ENCODE data around the gene ARNT2. TPM values are rescaled to one million over a fixed set of nuclear protein-coding genes. Genes with fewer than 3 reads are reported as not detected.
"Not testable (repeated sequence)": the region's sequence is repeated elsewhere in the genome, so short reads cannot be mapped to it uniquely, and the experiment has no call there.

Gene ARNT2
- total RNA-seq = 4.9 TPM
- long read RNA-seq, partial matches to known transcripts = 1 of 5 reads
- long read RNA-seq, other reads (novel, unspliced or antisense) = 4 of 5 reads

DNA sequence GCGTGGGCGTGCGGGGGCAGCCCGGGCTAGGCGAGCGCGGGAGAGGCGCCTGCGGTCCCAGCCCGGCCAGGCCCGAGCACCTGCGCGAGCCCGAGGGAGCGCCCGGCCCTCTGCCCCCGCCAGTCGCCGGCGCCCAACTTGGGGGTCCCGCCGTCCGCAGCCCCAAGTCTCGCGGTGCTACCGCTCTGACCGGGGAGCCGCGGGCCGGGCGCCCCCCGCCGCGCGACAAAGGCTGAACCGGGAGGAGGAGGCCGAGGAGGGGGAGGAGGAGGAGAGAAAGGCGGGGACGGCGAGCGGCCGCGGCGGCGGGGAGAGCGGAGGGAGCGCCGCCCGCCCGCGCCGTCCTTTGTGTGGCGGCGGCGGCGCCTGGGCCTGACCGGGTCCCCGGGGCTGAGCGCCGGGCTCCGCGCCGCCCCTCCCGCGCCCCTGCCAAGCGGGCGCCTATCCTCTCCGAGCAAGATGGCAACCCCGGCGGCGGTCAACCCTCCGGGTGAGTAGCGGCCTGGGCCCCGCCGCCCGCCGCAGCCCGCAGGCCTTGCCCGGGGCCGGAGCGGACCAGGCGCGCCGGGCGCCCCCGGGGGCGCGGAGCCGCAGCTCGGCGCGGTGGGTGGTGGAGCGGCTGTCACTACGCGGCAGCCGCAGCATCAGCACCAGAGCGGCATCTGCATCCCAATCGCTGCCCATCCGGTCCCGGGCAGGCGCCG, at the start of gene ARNT2:
TSS of gene ARNT2 (plus strand) at position 326 of the 704 bp plus-strand sequence. CDS start at position 460, 134 bp downstream.
- intact Hi-C loops (cut with DNase I) = no loop called here
- peak; percentile 63 for DNase-seq (ENCODE audit: missing footprints)
- peak; percentile 80 for ATAC-seq

DNA sequence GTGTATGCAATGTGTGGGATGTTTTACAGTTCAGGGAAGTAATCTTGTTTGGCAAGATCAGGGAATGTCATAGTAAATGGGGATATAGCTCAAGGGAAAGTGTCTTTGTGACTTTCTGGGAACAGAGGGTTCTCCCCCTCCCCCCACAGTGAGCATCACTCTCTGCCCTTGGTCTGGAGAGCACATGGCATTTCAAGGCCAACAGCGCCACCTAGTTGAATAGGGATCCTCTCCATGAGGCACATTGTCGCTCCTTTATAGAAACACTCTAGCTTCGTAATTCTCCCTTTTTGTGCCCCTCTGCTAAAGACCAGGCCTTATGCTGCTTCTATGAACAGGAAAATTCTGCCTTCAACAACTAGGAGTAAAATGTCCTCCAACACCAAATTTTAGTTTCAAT, 37.1 kb upstream of the ARNT2 start:
- DNase-seq (ENCODE audit: missing footprints) (no peak), ATAC-seq (no peak)
- intact Hi-C loops (cut with DNase I) = no loop called here

DNA sequence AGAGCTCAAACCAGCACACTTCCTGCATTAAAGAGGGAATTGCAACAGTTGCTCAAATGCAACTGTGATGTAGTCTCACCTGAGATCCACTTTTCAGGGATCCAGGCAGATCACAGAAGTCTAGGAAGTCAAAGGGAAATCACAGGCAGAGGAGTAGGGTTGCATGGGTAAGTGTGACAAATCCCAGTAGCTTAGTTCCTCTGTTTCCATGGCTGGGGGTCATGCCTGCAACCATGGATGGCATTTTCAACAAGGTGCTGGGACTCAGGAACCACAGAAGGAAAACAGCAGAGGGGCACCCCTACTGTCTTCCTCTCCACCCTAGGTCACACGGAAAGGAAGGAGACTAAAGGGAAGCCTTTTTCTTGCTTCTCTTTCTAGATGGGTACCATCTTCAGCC, 36.5 kb upstream of the ARNT2 start:
- no peak for ATAC-seq
- intact Hi-C loops (cut with DNase I) = no loop called here
- no peak for DNase-seq (ENCODE audit: missing footprints)

DNA sequence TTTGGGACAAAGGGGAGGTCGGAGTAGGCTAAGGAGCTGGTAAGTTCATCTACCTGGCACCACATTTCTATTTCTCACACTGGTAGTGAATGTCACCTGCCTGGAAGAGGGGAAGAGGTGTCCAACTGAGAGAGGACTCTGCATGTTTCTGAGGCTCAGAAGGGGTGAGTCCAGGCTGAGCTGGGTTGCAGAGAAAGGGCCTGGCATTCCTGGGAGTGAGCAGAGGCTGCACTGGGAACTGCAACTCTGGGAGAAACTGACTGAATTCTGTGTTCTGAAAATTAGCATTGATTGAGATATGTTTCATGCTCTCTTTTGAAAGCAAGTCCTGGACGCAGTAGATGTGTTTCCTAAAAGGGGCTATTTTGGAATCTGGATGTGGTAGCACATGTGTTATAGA, 32.3 kb upstream of the ARNT2 start:
- intact Hi-C loops (cut with DNase I) = no loop called here
- DNase-seq (ENCODE audit: missing footprints) = no peak
- no peak for ATAC-seq

DNA sequence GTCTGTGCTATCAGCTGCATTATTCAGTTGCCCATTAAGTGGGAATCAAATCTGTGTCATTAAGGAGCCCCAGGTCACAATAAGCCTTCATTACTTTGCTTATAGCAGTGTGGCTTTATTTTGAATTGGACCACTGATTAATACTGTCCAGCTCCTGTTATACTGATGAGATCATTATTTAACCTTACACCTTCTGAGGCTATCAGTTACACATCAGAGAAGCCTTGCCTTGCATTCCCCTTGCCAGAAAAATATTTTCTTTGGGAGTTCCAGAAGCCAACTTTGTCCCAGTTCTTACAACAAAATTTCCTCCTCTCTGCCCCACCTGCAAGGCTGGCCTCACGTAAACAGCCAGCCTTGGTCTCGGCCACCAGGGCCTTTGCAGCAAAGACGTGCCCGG, 29.7 kb upstream of the ARNT2 start:
- intact Hi-C loops (cut with DNase I) = no loop called here
- DNase-seq (ENCODE audit: missing footprints) (no peak), ATAC-seq (no peak)

DNA sequence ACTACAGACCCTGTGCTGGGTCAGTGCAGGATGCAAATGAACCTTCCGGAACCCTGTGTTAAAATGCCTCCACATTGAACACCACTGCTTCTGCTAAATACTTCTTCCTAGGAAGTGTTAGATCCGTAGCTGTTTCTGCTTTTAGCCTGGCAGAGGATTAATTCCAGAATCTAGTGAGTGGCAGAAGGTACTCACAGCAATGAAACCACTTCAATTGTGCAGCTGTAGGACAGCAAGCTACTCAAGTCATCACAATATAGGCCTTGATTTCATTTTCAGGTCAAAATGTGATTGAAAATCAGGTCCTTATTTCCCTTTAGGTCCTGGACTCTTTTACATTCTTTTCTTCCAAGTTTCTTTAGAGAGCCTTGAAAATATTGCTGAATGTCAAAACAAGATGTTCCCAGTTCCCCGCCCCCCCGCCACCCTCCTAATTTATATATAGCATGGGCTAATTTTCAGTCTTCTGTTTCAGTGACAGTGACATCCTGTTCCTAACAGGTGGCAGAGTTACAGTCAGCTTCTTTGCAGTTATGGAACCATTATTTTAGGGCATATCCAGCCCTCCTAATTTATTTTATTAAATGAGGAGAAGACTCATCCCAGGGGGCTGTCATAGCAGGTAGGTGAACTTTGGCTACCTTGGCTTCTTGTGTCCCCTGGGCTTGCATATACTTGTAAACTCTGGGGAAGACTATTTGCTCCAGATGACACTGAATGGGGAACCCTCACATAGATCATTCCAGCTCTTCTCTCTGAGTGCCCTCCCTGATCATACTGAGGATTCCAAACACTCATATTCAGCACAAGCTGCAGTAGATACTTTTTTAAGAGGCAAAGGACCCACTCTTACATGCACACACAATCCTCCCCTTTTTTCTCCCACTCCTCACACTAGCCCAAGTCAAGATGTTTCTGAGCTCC, 28.0 kb upstream of the ARNT2 start:
- DNase-seq (ENCODE audit: missing footprints) (no peak), ATAC-seq (peak; percentile 46)
- intact Hi-C loops (cut with DNase I) = no loop called here

DNA sequence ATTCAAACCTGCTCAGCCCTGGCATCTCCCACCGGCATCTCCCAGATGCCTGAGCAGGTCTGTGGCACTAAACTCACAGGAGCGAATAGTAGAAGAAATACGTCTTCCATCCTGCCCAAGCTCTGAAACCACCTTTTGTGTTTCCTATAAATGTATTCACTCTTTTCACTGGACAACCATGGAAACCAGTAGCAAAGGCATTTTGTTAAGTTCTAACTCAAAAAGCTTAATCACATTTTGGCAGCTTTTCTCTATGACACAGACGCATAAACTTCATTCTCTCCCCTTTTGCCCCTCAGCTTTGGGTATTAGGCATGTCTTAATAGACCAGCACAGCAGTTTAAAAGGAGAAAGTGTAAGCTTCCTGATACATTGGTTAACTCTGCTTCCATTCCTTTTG, 24.5 kb upstream of the ARNT2 start:
- ATAC-seq (no peak), DNase-seq (ENCODE audit: missing footprints) (no peak)
- intact Hi-C loops (cut with DNase I) = no loop called here

DNA sequence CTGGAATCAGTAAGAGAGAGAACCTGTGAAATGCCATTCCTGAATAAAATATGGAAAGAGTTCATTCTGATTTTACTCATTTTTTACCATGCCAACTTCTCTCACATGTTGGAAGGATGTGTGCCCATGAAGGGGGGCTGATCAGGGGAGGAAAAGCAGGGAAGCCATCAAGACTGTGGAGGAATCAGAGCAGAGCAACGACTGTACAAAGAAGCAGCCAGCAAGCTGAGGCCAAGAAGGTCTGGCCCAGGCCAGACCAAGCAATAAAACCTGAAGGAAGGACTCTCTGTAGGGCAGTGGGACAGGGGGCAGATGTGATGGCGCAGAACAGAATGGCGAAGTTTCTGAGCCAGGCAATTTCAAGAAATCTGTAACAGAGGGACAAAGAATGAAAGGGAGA, 24.0 kb upstream of the ARNT2 start:
- intact Hi-C loops (cut with DNase I) = no loop called here
- DNase-seq (ENCODE audit: missing footprints) (no peak), ATAC-seq (no peak)

DNA sequence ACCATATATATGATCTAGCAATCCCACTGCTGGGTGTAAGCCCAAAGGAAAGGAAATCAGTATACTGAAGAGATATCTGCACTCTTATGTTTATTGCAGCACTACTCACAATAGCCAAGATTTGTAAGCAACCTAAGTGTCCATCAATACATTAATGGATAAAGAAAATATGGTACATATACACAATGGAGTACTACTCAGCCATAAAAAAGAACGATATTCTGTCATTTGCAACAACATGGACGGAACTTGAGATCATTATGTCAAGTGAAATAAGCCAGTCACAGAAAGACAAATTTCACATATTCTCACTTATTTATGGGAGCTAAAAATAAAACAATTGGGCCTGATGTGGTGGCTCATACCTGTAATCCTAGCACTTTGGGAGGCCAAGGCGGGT, 21.9 kb upstream of the ARNT2 start:
- ATAC-seq (no peak), DNase-seq (ENCODE audit: missing footprints) (no peak)
- intact Hi-C loops (cut with DNase I) = no loop called here

DNA sequence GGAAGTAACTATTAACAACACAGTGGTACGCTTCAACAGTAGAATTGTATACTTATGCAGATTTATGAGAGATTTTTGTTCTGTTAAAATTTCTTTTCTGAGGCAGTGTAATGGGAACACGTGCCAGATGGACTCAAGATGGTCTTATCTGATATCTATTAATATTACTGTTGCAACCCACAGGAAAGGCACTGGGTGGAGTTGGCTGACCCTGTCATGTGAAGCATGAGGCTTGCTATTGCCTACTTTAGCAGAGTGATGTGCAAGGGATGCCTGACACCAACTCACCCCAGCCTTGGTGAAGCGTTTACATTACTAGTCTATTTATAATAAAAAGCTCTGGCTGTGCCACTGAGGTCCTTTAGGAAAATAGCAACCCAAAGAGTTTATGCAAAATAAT, 19.8 kb upstream of the ARNT2 start:
- DNase-seq (ENCODE audit: missing footprints) = no peak
- intact Hi-C loops (cut with DNase I) = no loop called here
- ATAC-seq = no peak

DNA sequence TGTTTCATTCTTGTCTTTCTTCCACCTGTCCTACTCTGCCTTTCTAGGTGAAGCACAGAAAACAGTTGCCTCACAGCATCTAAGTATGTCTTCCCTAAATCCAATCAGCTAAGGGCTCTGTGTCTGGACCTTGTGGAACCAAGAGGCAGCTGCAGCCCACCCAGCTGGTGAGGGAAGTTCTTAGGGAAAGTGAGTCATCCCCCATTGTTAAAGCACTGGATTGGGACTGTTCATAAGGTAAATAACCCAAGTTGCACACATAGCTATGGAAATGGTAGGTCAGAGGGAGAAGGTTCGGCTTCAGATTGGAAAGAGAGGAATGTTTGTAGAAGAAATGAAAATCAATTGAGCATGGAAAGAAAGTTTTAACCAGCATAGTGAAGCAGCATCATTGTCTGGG, 18.0 kb upstream of the ARNT2 start:
- ATAC-seq (no peak), DNase-seq (ENCODE audit: missing footprints) (no peak)
- intact Hi-C loops (cut with DNase I) = no loop called here

DNA sequence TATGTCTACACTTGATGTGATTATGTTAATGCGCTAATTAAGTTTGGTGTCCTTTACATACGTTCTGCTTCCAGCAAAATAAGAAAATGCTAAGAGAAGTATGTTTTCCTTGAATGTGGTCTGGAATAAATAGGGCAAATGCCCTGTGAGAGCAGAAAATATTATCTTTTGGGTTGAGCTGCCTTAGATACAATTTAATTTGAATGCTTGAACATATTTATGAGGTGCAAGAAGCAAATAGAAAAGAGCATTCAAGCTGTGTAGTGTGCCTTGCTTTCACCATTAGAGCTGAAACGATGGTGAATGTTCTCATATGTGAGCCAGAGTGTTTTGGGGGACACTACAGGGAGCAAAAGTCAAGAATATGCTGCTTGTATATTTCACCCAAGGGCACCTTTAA, 15.9 kb upstream of the ARNT2 start:
- intact Hi-C loops (cut with DNase I) = no loop called here
- no peak for ATAC-seq

DNA sequence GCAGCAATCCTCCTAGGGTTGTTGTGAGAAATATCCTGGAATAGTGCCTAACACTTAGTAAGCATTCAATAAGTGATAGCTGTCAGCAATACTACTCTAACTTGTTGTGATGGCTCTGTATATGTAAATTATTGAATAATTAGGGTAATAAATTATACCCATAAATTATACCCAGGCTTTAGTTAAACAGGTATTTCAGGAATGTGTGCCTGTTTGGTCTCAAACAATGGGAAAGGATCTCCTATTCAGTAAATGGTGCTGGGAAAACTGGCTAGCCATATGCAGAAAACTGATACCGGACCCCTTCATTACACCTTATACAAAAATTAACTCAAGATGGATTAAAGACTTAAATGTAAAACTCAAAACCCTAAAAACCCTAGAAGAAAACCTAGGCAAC, 14.8 kb upstream of the ARNT2 start:
- intact Hi-C loops (cut with DNase I) = no loop called here
- no peak for ATAC-seq
- no peak for DNase-seq (ENCODE audit: missing footprints)

More for the DNA sequence above, 15.9 kb upstream of the ARNT2 start:
- no peak for DNase-seq (ENCODE audit: missing footprints)

DNA sequence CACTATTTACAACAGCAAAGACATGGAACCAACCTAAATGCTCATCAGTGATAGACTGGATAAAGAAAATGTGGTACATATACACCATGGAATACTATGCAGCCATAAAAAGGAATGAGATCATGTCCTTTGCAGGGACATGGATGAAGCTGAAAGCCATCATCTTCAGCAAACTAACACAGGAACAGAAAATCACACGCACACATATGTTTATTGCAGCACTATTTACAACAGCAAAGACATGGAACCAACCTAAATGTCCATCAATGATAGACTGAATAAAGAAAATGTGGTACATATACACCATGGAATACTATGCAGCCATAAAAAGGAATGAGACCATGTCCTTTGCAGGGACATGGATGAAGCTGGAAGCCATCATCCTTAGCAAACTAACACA, 13.2 kb upstream of the ARNT2 start:
- DNase-seq (ENCODE audit: missing footprints); intact Hi-C loops (cut with DNase I); ATAC-seq: not testable (repeated sequence)

DNA sequence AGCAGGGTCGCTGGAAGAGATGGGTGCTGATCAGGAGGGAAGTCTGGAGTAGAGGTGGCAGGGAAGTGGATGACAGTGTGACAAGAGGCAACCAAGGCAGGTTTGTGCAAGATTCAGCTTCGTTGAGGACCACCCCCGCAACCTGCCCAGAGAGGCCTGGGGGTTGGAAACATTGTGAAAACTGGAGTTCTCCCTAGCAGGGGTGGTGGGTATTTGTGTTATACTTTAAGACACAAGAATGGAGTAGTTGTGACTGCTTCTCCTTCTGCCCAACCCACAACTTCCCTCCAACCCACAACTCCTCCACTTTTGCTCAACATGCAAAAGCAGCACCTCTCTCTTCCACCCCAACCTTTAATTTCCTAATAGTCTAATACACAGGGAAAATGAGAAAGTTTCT, 8.6 kb upstream of the ARNT2 start:
- DNase-seq (ENCODE audit: missing footprints) = no peak
- intact Hi-C loops (cut with DNase I) = no loop called here
- ATAC-seq = no peak

DNA sequence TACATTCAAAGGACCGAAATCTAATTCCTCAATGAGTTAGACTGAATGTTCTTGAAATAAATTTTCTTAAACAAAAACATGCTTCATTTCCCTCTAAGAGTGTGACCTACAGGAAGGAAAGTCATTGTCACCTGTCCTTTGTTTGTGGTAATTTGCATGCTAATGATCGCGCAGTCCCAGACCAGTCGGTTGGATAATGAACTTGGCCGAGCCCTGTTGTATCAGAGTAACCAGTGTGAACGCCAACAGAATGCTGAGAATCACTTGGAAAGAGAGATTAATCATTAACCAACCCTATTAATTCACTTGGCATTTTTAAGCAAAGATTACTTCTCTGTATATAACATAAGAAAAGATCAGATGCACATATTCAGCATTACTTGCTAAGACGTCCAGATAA, 8.1 kb upstream of the ARNT2 start:
- ATAC-seq (no peak), DNase-seq (ENCODE audit: missing footprints) (no peak)
- intact Hi-C loops (cut with DNase I) = no loop called here

DNA sequence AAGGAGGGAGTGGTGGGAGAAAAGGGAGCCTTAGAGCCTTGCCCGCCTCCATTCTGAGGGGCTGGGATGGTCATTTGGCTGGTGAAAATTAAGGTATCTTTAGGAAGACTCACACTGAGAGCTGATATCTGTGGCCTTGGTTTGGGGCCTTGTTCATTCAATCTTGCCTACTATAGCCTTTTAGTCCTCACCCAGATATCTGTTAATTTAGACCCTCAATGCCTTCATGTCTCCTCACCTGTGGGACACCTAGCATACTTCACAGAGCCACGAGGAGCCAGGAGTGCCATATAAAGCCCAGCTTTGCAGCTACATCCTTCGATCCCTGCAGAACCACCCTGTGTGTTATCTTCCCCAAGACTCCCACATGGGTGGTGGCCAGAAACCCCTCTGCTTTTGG, 4.7 kb upstream of the ARNT2 start:
- intact Hi-C loops (cut with DNase I) = no loop called here
- ATAC-seq (no peak), DNase-seq (ENCODE audit: missing footprints) (no peak)

DNA sequence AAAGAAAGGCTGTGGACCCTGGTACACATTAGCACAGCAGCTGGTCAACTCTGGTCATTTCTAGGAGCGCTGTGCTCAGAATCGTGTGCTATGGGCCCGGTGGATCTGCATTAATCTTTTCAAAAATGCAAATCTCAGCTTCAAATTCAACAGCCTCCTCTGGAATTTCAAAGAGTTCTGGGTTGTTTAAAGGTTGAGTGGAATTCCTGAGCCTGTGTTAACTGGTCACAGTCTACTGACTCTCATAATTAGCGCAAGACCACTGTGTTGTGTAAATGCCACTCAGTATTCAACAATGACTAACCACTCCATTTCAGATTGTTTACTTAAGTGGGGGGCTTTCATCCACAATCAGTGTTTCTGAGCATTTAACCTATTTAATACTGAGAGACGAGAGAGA, 2.7 kb upstream of the ARNT2 start:
- ATAC-seq = no peak
- intact Hi-C loops (cut with DNase I) = no loop called here
- DNase-seq (ENCODE audit: missing footprints) = no peak

DNA sequence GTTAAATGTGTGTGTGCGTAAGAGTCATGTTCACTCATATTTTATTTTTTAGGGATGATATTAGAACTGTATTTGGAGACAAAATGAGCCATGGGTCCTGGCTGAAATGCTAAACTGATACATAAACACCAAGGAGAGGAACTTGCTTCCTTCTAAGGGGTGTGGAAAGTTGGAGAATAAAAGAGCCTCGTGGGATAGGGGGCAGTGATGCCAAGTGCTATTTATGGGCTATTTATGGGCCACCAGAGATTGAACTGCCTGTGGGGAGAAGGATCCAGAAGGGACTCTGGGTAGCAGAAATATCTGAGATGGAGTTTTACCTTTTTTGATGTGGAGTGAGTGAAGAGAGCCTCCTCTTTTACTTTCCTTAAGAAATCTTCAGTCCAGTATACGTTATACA, 1.8 kb upstream of the ARNT2 start:
- intact Hi-C loops (cut with DNase I) = no loop called here
- ATAC-seq (no peak), DNase-seq (ENCODE audit: missing footprints) (no peak)

DNA sequence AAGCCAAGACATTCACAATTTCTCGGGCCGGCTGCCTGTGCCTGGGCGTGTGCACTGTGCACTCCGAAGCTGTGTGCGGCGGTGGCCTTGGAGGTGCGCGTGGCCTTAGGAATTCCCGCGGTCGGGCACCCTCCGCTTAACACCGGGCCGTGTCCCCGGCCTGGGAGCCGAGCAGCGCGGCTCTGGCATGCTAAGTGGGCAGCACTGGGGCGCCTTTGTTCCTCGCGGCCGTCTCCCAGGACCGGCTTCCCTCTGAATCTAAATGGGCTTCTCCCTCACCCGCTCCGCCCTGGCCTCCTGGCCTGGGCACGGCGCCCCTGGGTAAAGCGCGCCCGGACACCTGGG, 498 bp upstream of the ARNT2 start:
- ATAC-seq (peak; percentile 40), DNase-seq (ENCODE audit: missing footprints) (peak; percentile 59)
- intact Hi-C loops (cut with DNase I) = no loop called here

Data from Right ventricle myocardium inferior (tissue), 1 donor.